Measurements from ENCODE around the gene ASIC4. TPM values are rescaled to one million over a fixed set of nuclear protein-coding genes. Genes with fewer than 3 reads are reported as not detected.
A peak's percentile ranks its signal among the peaks of the same experiment; 100 is the strongest.

The ASIC4 gene
- total RNA-seq, 4 donors from 2014 or later = not detected

GRCh38 chr2:219543596-219544358 is 29.5 kb downstream of the ASIC4 start, which contains the start of the genes CHPF and TMEM198:
Gene CHPF (minus strand): TSS chr2:219543809. CDS start chr2:219543538, 271 bp downstream.
Gene TMEM198 (plus strand): TSS chr2:219544028. CDS start chr2:219544728, 700 bp downstream.
- Histone ChIP-seq H3K27me3 (peaks cover 0 to 43% (median 0%) of the 10 kb centered on the region in 4 donors), H3K4me1 (peaks cover 19 to 40% (median 26%) of the 10 kb centered on the region in 3 donors), H3K4me3 (peak within 1 kb of the TSS; percentile 58 to 94 (median 84)), H3K27ac (peak within 1 kb of the TSS; percentile 93 to 98 (median 95)), H3K36me3 (peaks cover 5 to 29% (median 12%) of the 10 kb centered on the region in 3 donors), H3K9me3 (no peaks in the 10 kb centered on the region)
- TF ChIP-seq CTCF (IDR thresholded peaks at IDR 0.05) = peak in 1 of 6 experiments; percentile 8
- peak in 3 of 4 donors; percentile 19 to 76 (median 58) for TF ChIP-seq POLR2A (IDR thresholded peaks at IDR 0.05)
- peak; percentile 77 for DNase-seq
- intact Hi-C loops (cut with DNase I) = no loop called here
- 2 to 4% methylated on average over 4 to 17 of the region's 75 CpGs for WGBS, 2 donors

- peaks cover 19 to 35% (median 26%) of the 10 kb centered on the region in 3 donors for H3K4me1 ChIP-seq
- peaks cover 0 to 41% (median 0%) of the 10 kb centered on the region in 4 donors for H3K27me3 ChIP-seq
- 34 to 40% methylated on average over 9 of the region's 9 CpGs for WGBS, 2 donors
- intact Hi-C loops (cut with DNase I) = no loop called here
- TF ChIP-seq POLR2A (IDR thresholded peaks at IDR 0.05) = no peak
- no peak for TF ChIP-seq CTCF (IDR thresholded peaks at IDR 0.05)
- H3K27ac ChIP-seq = peak overlapping the region in 2 of 4 donors; percentile 93 to 95
- H3K36me3 ChIP-seq = peaks cover 5 to 21% (median 12%) of the 10 kb centered on the region in 3 donors
- H3K4me3 ChIP-seq = peak overlapping the region in 3 of 4 donors; percentile 58 to 85 (median 83)
- no peak for DNase-seq
- no peaks in the 10 kb centered on the region for H3K9me3 ChIP-seq
Observed at GRCh38 chr2:219544567-219544966, 30.3 kb downstream of the ASIC4 start.

DNA sequence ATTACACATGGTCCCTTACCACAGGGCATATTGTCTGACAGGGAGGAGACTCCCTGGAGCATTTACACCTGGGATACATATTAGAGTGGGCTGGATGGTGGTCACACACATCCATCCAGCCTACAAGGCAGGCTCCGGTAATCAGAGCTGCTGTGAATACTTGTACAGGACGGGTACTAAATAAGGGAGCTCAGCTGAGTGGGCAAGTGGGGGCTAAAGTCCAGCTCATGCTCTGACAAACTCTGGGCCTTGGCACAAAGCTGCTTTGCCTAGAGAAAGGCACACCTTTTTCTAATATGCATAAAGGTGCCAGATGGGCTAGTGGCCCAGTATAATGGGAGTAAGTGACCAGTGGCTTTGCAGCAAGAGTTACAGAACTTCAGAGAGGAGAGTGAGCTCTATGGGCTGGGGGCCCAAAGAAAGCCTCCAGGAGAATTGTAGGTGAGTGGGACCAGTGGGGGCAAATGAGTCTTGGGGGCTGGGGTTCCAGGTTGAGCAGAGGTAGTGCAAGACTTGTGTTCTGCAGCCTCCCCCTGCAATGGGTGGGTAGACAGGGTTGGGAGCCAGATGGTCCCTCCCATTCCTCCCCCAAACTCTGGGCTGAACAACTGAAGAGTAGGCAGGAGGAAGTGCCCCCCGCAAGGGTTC is 31.1 kb downstream of the ASIC4 start:
- no peak for DNase-seq
- intact Hi-C loops (cut with DNase I) = no loop called here
- 72 to 78% methylated on average over 3 of the region's 3 CpGs for WGBS, 2 donors
- H3K27me3 ChIP-seq = peaks cover 0 to 43% (median 0%) of the 10 kb centered on the region in 4 donors
- no peak overlapping the region for H3K4me3 ChIP-seq
- TF ChIP-seq CTCF (IDR thresholded peaks at IDR 0.05) (no peak), POLR2A (IDR thresholded peaks at IDR 0.05) (no peak)
- peaks cover 4 to 13% (median 5%) of the 10 kb centered on the region in 3 donors for H3K36me3 ChIP-seq
- H3K4me1 ChIP-seq = peaks cover 19 to 35% (median 26%) of the 10 kb centered on the region in 3 donors
- no peak overlapping the region for H3K27ac ChIP-seq
- H3K9me3 ChIP-seq = no peaks in the 10 kb centered on the region

DNA sequence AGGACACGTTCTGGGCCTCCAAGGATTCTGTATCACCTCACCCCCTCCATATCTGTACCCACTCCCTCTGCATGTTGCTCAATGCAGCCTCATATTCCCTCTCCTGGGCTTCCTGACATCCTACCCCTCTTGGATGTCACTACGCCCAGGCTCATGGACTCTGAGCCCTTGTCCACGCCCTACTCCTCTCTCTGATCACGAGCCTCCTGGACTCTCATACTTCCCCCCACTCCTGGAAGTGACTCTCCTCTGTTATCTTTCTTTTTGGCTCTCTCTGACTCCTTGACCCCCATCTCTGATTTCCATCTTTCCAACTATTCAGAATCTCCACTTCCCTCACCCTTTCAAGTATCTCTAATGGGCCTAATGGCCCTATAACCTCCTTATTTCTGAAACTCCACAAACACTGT is 31.7 kb downstream of the ASIC4 start:
- H3K27ac ChIP-seq = no peak overlapping the region
- DNase-seq = no peak
- H3K9me3 ChIP-seq = no peaks in the 10 kb centered on the region
- intact Hi-C loops (cut with DNase I) = no loop called here
- peaks cover 0 to 7% (median 0%) of the 10 kb centered on the region in 3 donors for H3K36me3 ChIP-seq
- 61 to 62% methylated on average over 4 of the region's 4 CpGs for WGBS, 2 donors
- no peak overlapping the region for H3K4me3 ChIP-seq
- TF ChIP-seq CTCF (IDR thresholded peaks at IDR 0.05) (no peak), POLR2A (IDR thresholded peaks at IDR 0.05) (no peak)
- peaks cover 19 to 35% (median 26%) of the 10 kb centered on the region in 3 donors for H3K4me1 ChIP-seq
- H3K27me3 ChIP-seq = peaks cover 0 to 49% (median 0%) of the 10 kb centered on the region in 4 donors
